Mononuclear cell (primary cell): ENCODE measurements around the gene CIDEC. TPM values are rescaled to one million over a fixed set of nuclear protein-coding genes. Genes with fewer than 3 reads are reported as not detected.
"Not testable (repeated sequence)": the region's sequence is repeated elsewhere in the genome, so short reads cannot be mapped to it uniquely, and the experiment has no call there.

Experiments used
- H3K27me3 ChIP-seq: 2 replicates; pipeline ENCODE4 v1.6.0; 2011; ENCODE audit warnings: low read length, control low read depth; ENCODE audit not compliant: insufficient read depth
- H3K4me1 ChIP-seq: 2 replicates; pipeline ENCODE4 v1.5.1; 2011; ENCODE audit warnings: mild to moderate bottlenecking, low read length, control low read depth; ENCODE audit not compliant: insufficient read depth
- H3K4me3 ChIP-seq: 2 replicates; pipeline ENCODE4 v1.5.1; 2011; ENCODE audit warnings: mild to moderate bottlenecking, low read length, moderate library complexity
- H3K9me3 ChIP-seq: 2 replicates; pipeline ENCODE4 v1.5.1; 2011; ENCODE audit warnings: low read depth, mild to moderate bottlenecking, control low read depth, low read length
- total RNA-seq: library from RNA; depleted of rRNA; stranded (reverse); fragments of >200 nt; gene quantifications from one replicate; pipeline ENCODE4 v1.2.3, GENCODE V29; 2012

Gene CIDEC
- total RNA-seq, 1 donor: not detected

DNA sequence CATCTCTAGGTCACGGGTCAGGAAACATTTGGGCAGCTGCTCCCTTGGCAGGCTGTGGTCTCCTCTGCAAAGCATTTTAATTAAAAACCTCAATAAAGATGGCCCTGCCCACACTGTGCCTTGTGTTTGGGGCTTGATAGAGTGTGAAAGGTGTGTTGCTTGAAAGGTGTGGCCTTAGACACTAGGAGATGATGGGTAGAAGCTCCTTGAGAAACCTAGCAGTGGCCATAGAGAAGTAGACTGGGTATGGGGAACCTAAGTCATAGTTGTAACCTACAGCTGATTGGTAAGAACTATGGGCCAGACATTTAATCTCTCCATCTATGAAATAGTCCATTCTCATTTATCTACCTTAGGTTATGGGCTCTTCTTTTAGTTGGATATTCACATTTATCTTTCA is 13.7 kb upstream of the CIDEC start:
- Histone ChIP-seq H3K4me3 (no peak overlapping the region), H3K27me3 (no peaks in the 10 kb centered on the region), H3K9me3 (no peaks in the 10 kb centered on the region), H3K4me1 (peaks cover 34% of the 10 kb centered on the region)

DNA sequence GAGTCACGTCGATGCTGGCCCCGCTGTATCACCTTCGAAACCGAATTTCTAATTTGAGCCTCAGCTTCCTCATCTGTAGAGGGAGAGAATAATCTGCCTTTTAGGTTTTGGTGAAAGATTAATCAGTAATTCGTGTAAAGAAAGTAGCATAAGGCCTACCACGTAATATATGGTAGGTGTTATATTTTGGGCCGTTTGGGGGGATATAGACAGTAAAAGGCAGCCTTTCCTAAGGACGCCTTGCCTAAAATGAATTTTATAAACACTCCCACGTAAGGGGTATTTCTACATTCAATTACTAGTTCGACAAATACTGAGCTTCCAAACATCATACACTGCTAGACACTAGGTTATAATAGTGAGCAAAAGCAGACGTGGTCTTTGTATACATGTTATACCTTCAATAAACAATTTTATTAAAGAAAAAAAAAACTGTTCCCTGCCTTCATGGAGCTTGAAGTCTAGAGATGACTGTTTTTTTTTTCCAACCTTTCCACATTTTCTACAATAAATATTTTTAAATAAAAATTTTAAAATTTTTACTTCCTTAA is 11.1 kb upstream of the CIDEC start:
- Histone ChIP-seq H3K4me3 (peak overlapping the region; percentile 98), H3K27me3 (no peaks in the 10 kb centered on the region), H3K9me3 (no peaks in the 10 kb centered on the region), H3K4me1 (peaks cover 34% of the 10 kb centered on the region)

DNA sequence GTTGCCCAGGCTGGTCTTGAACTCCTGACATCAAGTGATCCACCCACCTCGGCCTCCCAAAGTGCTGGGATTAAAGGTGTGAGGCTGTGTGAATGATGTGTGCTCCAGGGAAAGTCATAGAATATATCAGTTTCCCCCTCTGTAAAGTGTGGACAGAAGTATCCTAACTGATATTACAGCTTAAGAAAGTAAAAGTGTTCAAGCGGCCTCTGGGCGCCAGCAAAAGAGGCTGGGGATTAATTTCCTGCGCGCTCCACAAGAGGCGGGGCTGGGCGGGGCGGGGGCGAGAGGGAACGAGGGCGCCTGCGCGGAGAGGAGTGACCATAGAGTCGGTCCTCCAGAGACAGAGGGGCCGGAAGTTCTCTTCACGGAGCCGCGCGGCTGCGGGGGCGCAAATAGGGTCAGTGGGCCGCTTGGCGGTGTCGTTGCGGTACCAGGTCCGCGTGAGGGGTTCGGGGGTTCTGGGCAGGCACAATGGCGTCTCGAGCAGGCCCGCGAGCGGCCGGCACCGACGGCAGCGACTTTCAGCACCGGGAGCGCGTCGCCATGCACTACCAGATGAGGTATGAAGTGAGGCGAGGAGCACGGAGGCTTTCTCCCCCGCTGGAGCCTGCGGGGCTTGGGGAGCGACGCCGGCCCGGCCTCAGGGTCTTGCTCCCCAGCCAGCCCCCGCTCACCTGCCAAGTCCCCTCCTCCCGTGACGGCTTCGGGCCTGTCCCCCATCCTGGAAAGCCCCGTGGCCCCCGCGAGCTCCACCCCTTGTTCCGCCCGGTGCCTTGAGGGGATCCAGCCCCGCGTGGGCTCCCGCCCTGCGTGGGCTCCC is 10.4 kb upstream of the CIDEC start, which contains the start of gene JAGN1:
JAGN1 (plus strand) TSS at position 362 of the 823 bp plus-strand sequence; CDS start at position 475, 113 bp downstream.
- peak within 1 kb of the TSS; percentile 98 for H3K4me3 ChIP-seq
- no peaks in the 10 kb centered on the region for H3K27me3 ChIP-seq
- H3K4me1 ChIP-seq: peaks cover 34% of the 10 kb centered on the region
- no peaks in the 10 kb centered on the region for H3K9me3 ChIP-seq

GRCh38 chr3:9889405-9889804 is 9.4 kb upstream of the CIDEC start:
- no peaks in the 10 kb centered on the region for H3K9me3 ChIP-seq
- H3K4me1 ChIP-seq: peaks cover 31% of the 10 kb centered on the region
- no peaks in the 10 kb centered on the region for H3K27me3 ChIP-seq
- no peak overlapping the region for H3K4me3 ChIP-seq

- H3K4me1 ChIP-seq: peaks cover 29% of the 10 kb centered on the region
- H3K27me3 ChIP-seq: no peaks in the 10 kb centered on the region
- no peak overlapping the region for H3K4me3 ChIP-seq
- no peaks in the 10 kb centered on the region for H3K9me3 ChIP-seq
Observed at GRCh38 chr3:9888540-9888939, 8.5 kb upstream of the CIDEC start.

DNA sequence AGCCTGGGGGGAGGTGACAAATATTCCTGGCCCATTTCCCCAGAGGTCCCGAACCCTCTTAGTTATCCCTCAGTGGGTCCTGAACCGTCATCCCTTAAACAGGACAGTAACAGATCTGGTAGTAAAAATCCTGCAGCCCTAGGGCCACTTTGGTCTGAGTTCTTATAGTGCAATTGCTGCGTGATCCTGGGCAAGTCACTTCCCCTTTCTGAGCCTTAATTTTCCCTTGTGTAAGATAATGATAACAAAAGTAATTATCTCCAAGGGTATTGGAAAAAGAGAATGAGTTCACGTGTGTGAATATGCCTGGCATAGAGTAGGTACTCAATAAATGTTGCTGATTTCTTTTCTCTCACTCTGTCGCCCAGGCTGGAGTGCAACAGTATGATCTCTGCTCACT is 7.4 kb upstream of the CIDEC start:
- Histone ChIP-seq H3K4me1 (peaks cover 20% of the 10 kb centered on the region), H3K27me3 (no peaks in the 10 kb centered on the region), H3K4me3 (no peak overlapping the region), H3K9me3 (no peaks in the 10 kb centered on the region)

DNA sequence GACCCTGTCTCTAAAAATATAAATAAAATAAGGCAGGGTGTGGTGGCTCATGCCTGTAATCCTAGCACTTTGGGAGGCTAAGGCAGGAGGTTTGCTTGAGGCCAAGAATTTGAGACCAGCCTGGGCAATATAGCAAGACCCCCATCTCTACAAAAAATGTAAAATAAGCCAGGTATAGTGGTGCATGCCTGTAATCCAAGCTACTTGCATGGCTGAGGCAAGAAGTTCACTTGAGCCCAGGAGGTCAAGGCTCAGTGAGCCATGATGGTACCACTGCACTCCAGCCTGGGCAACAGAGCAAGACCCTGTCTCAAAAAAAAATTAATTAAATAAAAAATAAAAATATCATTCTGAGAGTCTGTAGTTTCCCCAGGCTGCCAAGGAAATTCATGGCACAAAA is 6.3 kb upstream of the CIDEC start:
- Histone ChIP-seq H3K27me3 (no peaks in the 10 kb centered on the region), H3K4me3 (no peak overlapping the region), H3K9me3 (no peaks in the 10 kb centered on the region), H3K4me1 (peaks cover 9% of the 10 kb centered on the region)

DNA sequence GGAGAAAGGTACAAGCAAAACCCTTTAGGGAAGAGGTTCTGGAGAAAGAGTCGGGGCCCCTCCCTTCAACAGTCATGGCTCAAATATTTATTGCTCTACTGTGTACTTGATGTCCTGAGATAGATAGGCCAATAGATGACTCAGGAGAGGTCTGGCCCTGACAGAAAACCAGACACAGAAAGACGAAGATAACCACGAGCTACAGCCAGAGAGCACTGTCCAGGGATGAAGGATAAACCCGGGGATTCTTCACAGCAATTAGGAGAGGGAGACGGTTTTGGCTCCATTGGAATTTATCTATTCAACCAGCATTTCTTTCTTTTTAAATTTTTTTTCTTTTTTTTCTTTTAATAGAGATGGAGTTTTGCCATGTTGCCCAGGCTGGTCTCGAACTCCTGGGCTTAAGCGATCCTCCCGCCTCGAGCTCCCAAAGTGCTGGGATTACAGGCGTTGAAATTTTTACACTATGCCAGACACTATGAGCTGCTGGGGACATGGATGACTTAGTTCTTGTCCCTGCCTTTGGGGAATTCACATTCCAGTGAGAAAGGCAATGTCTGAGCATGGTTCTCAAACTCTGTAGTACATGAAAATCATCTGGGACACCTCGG is 4.6 kb upstream of the CIDEC start:
- Histone ChIP-seq H3K4me3 (no peak overlapping the region), H3K27me3 (no peaks in the 10 kb centered on the region), H3K9me3 (no peaks in the 10 kb centered on the region), H3K4me1 (no peaks in the 10 kb centered on the region)

GRCh38 chr3:9883706-9884554 is 3.9 kb upstream of the CIDEC start:
- no peak overlapping the region for H3K4me3 ChIP-seq
- no peaks in the 10 kb centered on the region for H3K9me3 ChIP-seq
- H3K4me1 ChIP-seq: no peaks in the 10 kb centered on the region
- no peaks in the 10 kb centered on the region for H3K27me3 ChIP-seq

- no peaks in the 10 kb centered on the region for H3K4me1 ChIP-seq
- H3K9me3 ChIP-seq: no peaks in the 10 kb centered on the region
- no peak overlapping the region for H3K4me3 ChIP-seq
- no peaks in the 10 kb centered on the region for H3K27me3 ChIP-seq
Observed at GRCh38 chr3:9881441-9881840, 1.4 kb upstream of the CIDEC start.

- no peak overlapping the region for H3K4me3 ChIP-seq
- no peaks in the 10 kb centered on the region for H3K9me3 ChIP-seq
- no peaks in the 10 kb centered on the region for H3K4me1 ChIP-seq
- H3K27me3 ChIP-seq: no peaks in the 10 kb centered on the region
Observed at GRCh38 chr3:9878700-9879099, 1.4 kb downstream of the CIDEC start.

DNA sequence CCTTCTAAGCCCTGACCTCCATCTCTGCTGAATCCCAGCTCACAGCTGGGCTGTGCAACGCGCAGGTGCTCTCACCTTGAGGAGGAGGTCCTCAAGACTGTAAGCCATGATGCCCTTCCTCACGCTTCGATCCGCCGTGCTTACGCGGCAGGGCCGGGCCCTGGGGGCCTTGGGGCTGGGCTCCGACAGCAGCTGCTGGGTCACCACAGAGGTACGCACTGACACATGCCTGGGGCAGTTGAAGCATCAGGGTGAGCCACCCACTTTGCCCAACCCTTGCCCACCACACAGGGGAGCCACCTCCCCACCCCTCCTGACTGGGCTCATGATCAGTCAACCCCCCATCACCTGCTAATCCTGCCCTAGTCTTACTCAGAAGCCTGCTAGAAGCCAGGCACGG is 3.1 kb downstream of the CIDEC start:
- Histone ChIP-seq H3K27me3 (no peaks in the 10 kb centered on the region), H3K4me3 (no peak overlapping the region), H3K9me3 (no peaks in the 10 kb centered on the region), H3K4me1 (no peaks in the 10 kb centered on the region)

DNA sequence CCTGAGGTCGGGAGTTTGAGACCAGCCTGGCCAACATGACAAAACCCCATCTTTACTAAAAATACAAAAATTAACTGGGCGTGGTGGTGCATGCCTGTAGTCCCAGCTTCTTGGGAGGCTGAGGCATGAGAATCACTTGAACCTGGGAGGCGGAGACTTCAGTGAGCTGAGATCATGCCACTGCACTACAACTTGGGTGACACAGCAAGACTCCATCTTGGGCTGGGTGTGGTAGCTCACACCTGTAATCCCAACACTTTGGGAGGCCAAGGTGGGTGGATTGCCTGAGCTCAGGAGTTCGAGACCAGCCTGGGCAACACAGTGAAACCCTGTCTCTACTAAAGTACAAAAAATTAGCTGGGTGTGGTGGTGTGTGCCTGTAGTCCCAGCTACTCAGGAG is 3.8 kb downstream of the CIDEC start:
- not testable (repeated sequence) for H3K4me1 ChIP-seq, H3K9me3 ChIP-seq, H3K4me3 ChIP-seq, H3K27me3 ChIP-seq

- Histone ChIP-seq H3K4me3 (no peak overlapping the region), H3K9me3 (no peaks in the 10 kb centered on the region), H3K27me3 (no peaks in the 10 kb centered on the region), H3K4me1 (no peaks in the 10 kb centered on the region)
Observed at GRCh38 chr3:9875448-9875847, 4.6 kb downstream of the CIDEC start.

- H3K27me3 ChIP-seq, H3K9me3 ChIP-seq, H3K4me1 ChIP-seq, H3K4me3 ChIP-seq: not testable (repeated sequence)
Observed at GRCh38 chr3:9872067-9872466, 8.0 kb downstream of the CIDEC start.
